ENCODE results near the gene NAV2. TPM values are rescaled to one million over a fixed set of nuclear protein-coding genes. Genes with fewer than 3 reads are reported as not detected.

Gene NAV2
- total RNA-seq, 2 donors from 2014 or later = 26.4 to 35.5 TPM

DNA sequence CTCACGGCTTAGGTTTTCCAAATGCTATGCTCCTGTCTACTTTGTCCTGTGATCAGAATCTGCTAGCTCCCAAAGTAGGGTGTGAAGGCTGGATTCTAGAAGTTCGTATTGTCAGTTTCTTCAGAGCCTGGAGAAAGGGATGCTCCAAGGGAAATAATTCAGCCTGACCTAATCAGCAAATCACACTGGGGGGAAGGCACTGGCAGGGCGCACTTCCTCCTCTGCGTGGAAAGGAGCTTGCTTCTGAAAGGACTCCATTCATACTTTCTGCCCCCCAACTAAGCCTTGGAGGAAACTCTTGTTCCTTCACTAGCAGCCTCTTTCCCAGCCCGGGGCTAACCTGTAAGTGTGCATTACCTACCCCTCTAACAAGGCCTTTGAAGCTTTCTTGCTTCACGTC is 165.9 kb downstream of the NAV2 start:
- WGBS, 2 donors = 80 to 85% methylated on average over 6 of the region's 6 CpGs
- no peak for TF ChIP-seq POLR2A (IDR thresholded peaks at IDR 0.05)
- TF ChIP-seq, protein P1, sequence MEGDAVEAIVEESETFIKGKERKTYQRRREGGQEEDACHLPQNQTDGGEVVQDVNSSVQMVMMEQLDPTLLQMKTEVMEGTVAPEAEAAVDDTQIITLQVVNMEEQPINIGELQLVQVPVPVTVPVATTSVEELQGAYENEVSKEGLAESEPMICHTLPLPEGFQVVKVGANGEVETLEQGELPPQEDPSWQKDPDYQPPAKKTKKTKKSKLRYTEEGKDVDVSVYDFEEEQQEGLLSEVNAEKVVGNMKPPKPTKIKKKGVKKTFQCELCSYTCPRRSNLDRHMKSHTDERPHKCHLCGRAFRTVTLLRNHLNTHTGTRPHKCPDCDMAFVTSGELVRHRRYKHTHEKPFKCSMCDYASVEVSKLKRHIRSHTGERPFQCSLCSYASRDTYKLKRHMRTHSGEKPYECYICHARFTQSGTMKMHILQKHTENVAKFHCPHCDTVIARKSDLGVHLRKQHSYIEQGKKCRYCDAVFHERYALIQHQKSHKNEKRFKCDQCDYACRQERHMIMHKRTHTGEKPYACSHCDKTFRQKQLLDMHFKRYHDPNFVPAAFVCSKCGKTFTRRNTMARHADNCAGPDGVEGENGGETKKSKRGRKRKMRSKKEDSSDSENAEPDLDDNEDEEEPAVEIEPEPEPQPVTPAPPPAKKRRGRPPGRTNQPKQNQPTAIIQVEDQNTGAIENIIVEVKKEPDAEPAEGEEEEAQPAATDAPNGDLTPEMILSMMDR (IDR thresholded peaks at IDR 0.05) = no peak
- Histone ChIP-seq H3K4me1 (no peaks in the 10 kb centered on the region), H3K36me3 (replicated peaks in 1 of 2; ENCODE audit: insufficient read depth in 1 of 2, low read depth in 2 of 2) (no peaks in the 10 kb centered on the region), H3K27ac (no peak overlapping the region), H3K9me3 (no peaks in the 10 kb centered on the region), H3K4me3 (no peak overlapping the region), H3K27me3 (no peaks in the 10 kb centered on the region)
- ATAC-seq = no peak
- intact Hi-C loops (cut with DNase I) = no loop called here
- no peak for DNase-seq

DNA sequence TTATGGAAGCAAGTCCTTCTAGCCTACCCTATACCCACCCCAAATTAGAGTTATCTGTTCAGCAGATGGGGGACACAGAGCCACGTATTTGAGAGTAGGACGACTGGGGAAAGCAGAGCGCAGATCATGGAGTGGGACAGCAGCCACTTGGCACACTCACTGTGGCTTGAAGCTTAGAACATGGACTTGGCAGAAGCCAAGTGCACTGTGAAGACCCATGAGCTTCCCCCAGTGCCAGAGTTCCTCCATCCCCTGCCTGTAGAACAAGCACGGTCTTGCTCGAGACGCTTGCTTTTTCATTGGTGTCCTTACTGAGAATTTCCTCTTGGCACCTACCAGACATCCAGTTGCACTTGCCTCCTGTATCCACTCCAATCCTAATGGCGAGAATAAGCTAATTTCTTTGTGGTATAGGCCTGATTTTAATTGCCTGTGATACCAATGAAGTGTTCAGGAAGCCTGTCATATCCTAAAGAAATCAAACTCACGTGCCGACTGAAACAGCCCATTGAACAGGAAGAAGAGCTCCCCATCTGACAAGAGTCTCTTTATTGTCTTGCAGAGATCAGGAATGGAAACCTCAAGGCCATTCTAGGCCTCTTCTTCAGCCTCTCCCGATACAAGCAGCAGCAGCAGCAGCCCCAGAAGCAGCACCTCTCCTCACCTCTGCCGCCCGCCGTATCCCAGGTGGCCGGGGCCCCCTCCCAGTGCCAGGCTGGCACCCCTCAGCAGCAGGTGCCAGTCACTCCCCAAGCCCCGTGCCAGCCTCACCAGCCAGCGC is 166.9 kb downstream of the NAV2 start:
- H3K36me3 ChIP-seq (replicated peaks in 1 of 2; ENCODE audit: insufficient read depth in 1 of 2, low read depth in 2 of 2) = peaks cover 0 to 2% of the 10 kb centered on the region in 2 donors
- H3K4me3 ChIP-seq = no peak overlapping the region
- DNase-seq (no peak), ATAC-seq (no peak)
- H3K9me3 ChIP-seq = no peaks in the 10 kb centered on the region
- 80 to 86% methylated on average over 11 to 16 of the region's 16 CpGs for WGBS, 2 donors
- TF ChIP-seq POLR2A (IDR thresholded peaks at IDR 0.05) = no peak
- no peak overlapping the region for H3K27ac ChIP-seq
- H3K4me1 ChIP-seq = no peaks in the 10 kb centered on the region
- intact Hi-C loops (cut with DNase I) = no loop called here
- H3K27me3 ChIP-seq = no peaks in the 10 kb centered on the region

DNA sequence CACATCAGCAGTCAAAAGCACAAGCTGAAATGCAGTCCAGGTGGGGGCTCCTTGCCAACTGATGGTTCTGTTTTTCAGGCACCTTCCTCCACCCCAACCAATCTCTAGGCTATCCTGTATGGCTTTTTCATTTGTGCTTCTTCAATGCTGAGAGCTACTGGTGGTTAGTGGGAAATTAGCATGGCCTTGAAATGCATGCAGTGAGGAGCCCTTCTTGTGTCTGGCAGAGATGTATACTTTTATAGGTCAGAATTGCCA is 167.4 kb downstream of the NAV2 start:
- DNase-seq (no peak), ATAC-seq (no peak)
- Histone ChIP-seq H3K4me3 (no peak overlapping the region), H3K4me1 (no peaks in the 10 kb centered on the region), H3K9me3 (no peaks in the 10 kb centered on the region), H3K36me3 (replicated peaks in 1 of 2; ENCODE audit: insufficient read depth in 1 of 2, low read depth in 2 of 2) (peaks cover 0 to 2% of the 10 kb centered on the region in 2 donors), H3K27ac (no peak overlapping the region), H3K27me3 (no peaks in the 10 kb centered on the region)
- TF ChIP-seq, protein P1 (IDR thresholded peaks at IDR 0.05) = no peak
- TF ChIP-seq POLR2A (IDR thresholded peaks at IDR 0.05) = no peak
- intact Hi-C loops (cut with DNase I) = no loop called here

DNA sequence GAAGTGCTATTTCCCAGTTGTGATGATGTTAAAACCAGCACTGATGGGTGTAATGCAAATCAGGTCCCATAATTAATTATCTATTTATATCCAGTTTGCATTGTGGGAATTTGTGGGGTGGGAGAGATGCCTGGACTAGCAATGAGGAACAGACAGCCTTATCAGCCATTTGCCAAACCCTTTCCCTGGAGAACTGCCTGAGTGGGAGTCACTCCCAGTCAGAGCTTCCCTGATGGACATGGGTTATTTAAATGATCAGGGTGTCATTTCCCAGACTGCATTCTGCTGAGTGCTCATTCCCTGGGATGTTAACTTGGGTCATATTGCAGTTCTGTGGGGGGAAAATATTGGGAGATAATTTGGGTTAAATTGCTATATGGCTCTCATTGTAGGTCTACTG is 168.5 kb downstream of the NAV2 start:
- intact Hi-C loops (cut with DNase I) = no loop called here
- TF ChIP-seq POLR2A (IDR thresholded peaks at IDR 0.05) = no peak
- TF ChIP-seq, protein P1 (IDR thresholded peaks at IDR 0.05) = no peak
- Histone ChIP-seq H3K27ac (no peak overlapping the region), H3K4me3 (no peak overlapping the region), H3K4me1 (no peaks in the 10 kb centered on the region), H3K36me3 (replicated peaks in 1 of 2; ENCODE audit: insufficient read depth in 1 of 2, low read depth in 2 of 2) (peaks cover 0 to 2% of the 10 kb centered on the region in 2 donors), H3K27me3 (no peaks in the 10 kb centered on the region), H3K9me3 (no peaks in the 10 kb centered on the region)
- ATAC-seq = no peak
- no peak for DNase-seq

DNA sequence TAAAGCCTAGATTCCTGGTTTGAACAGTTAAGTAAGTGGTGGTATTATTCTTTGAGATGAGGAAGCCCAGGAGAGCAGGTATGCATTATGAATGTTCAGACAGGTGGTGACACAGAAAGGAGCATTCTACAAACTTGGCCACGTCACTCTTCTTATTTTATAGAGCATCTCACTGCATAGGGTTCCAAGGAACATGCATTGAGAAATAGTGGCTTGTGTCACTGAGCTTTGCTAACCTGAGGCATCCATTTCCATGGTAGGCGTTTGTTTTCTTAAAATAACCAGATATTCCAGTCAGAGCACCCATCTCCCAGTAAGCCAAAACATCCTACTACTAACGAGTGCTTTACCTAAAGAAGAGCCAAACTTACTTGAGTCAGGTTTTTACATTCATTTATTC is 169.7 kb downstream of the NAV2 start:
- Histone ChIP-seq H3K27ac (no peak overlapping the region), H3K4me3 (no peak overlapping the region), H3K27me3 (no peaks in the 10 kb centered on the region), H3K36me3 (replicated peaks in 1 of 2; ENCODE audit: insufficient read depth in 1 of 2, low read depth in 2 of 2) (peaks cover 0 to 2% of the 10 kb centered on the region in 2 donors), H3K9me3 (no peaks in the 10 kb centered on the region), H3K4me1 (no peaks in the 10 kb centered on the region)
- 91 to 92% methylated on average over 3 of the region's 3 CpGs for WGBS, 2 donors
- intact Hi-C loops (cut with DNase I) = no loop called here
- no peak for ATAC-seq
- TF ChIP-seq, protein P1 (IDR thresholded peaks at IDR 0.05) = no peak
- TF ChIP-seq POLR2A (IDR thresholded peaks at IDR 0.05) = no peak
- no peak for DNase-seq

Data from body of pancreas (tissue), 4 donors.